GM23338 (cell line): ENCODE measurements around the gene PHRF1. TPM values are rescaled to one million over a fixed set of nuclear protein-coding genes. Genes with fewer than 3 reads are reported as not detected.

Source experiments
- ATAC-seq: fragments of 200-7000 bp; cut with Tn5 transposase; 3 replicates; pipeline ENCODE4 v1.9.1; 2020
- DNase-seq: peaks from one replicate; pipeline ENCODE4 v3.0.0-alpha.2; 2015; ENCODE audit warnings: low spot score
- H2AFZ ChIP-seq: fragments of 200-600 bp; sonication (generic); 2 replicates; pipeline ENCODE4 v1.8.0; 2016; ENCODE audit warnings: antibody characterized with exemption, mild to moderate bottlenecking, moderate library complexity
- H3F3A ChIP-seq: fragments of 200-600 bp; sonication (generic); replicated peaks from 2 replicates; pipeline ENCODE4 v1.8.0; 2017; ENCODE audit warnings: antibody characterized with exemption, mixed run types, low read depth
- H3K27ac ChIP-seq: fragments of 200-600 bp; sonication (generic); 2 replicates; pipeline ENCODE4 v1.6.1; 2016; ENCODE audit warnings: low read depth
- H3K27me3 ChIP-seq: fragments of 200-600 bp; sonication (generic); 2 replicates; pipeline ENCODE4 v1.8.0; 2016; ENCODE audit warnings: mild to moderate bottlenecking, mixed run types, moderate library complexity; ENCODE audit not compliant: insufficient read depth
- H3K36me3 ChIP-seq: fragments of 200-600 bp; sonication (generic); 2 replicates; pipeline ENCODE4 v1.8.0; 2016; ENCODE audit warnings: mild to moderate bottlenecking; ENCODE audit not compliant: insufficient read depth
- H3K4me1 ChIP-seq: fragments of 200-600 bp; sonication (generic); 2 replicates; pipeline ENCODE4 v1.8.0; 2016; ENCODE audit warnings: mild to moderate bottlenecking, moderate library complexity; ENCODE audit not compliant: insufficient read depth
- H3K4me2 ChIP-seq: fragments of 200-600 bp; sonication (generic); 2 replicates; pipeline ENCODE4 v1.7.1; 2017; ENCODE audit warnings: mixed run types
- H3K4me3 ChIP-seq: fragments of 200-600 bp; sonication (generic); 2 replicates; pipeline ENCODE4 v1.6.1; 2016; ENCODE audit warnings: mixed run types
- H3K79me2 ChIP-seq: fragments of 200-600 bp; sonication (generic); replicated peaks from 2 replicates; pipeline ENCODE4 v1.8.0; 2017; ENCODE audit warnings: mild to moderate bottlenecking; ENCODE audit not compliant: insufficient read depth
- H3K9me2 ChIP-seq: fragments of 200-600 bp; sonication (generic); 2 replicates; pipeline ENCODE4 v1.8.0; 2017; ENCODE audit not compliant: insufficient read depth
- H4K20me1 ChIP-seq: fragments of 200-600 bp; sonication (generic); replicated peaks from 2 replicates; pipeline ENCODE4 v1.8.0; 2017; ENCODE audit warnings: mild to moderate bottlenecking; ENCODE audit not compliant: insufficient read depth
- H3K27ac Mint-ChIP-seq: 2 replicates; pipeline ENCODE4 v1.8.0; 2020; ENCODE audit warnings: inconsistent platforms, mild to moderate bottlenecking, moderate library complexity, mixed read lengths
- H3K27me3 Mint-ChIP-seq: 3 replicates; pipeline ENCODE4 v1.8.0; 2022; ENCODE audit warnings: low read depth, mild to moderate bottlenecking, moderate library complexity, mixed read lengths, inconsistent platforms; ENCODE audit not compliant: insufficient read depth, poor library complexity
- H3K36me3 Mint-ChIP-seq: 3 replicates; pipeline ENCODE4 v1.8.0; 2021; ENCODE audit warnings: low read depth, mild to moderate bottlenecking, inconsistent platforms, moderate library complexity, mixed read lengths
- H3K4me1 Mint-ChIP-seq: 3 replicates; pipeline ENCODE4 v1.8.0; 2020; ENCODE audit warnings: mild to moderate bottlenecking, inconsistent platforms, mixed read lengths
- H3K4me3 Mint-ChIP-seq: 3 replicates; pipeline ENCODE4 v1.8.0; 2021; ENCODE audit warnings: moderate library complexity, mild to moderate bottlenecking, inconsistent platforms, mixed read lengths
- H3K9me3 Mint-ChIP-seq: 3 replicates; pipeline ENCODE4 v1.8.0; 2020; ENCODE audit warnings: moderate library complexity, mild to moderate bottlenecking, inconsistent platforms, mixed read lengths
- CREB1 ChIP-seq: fragments of 250-450 bp; sonication (Bioruptor Pico); IDR thresholded peaks from 2 replicates; pipeline ENCODE4 v1.5.0; 2020; ENCODE audit warnings: low read depth, mild to moderate bottlenecking, moderate library complexity
- CTCF ChIP-seq, 2 experiments: fragments of 200-600 bp in 1 of 2; sonication (generic) in 1 of 2; conservative IDR thresholded peaks; 2 replicates each; pipeline versions ENCODE4 v1.5.1 to v1.6.1; 2016 to 2017; ENCODE audit warnings: antibody characterized with exemption in 2 of 2, low read depth in 2 of 2, mild to moderate bottlenecking in 2 of 2, moderate library complexity in 1 of 2
- ETS1 ChIP-seq: IDR thresholded peaks from 2 replicates; pipeline ENCODE4 v1.6.1; 2016; ENCODE audit warnings: antibody characterized with exemption
- EZH2 ChIP-seq: fragments of 200-600 bp; sonication (generic); IDR thresholded peaks from one replicate; pipeline ENCODE4 v1.8.0; 2017; ENCODE audit warnings: antibody characterized with exemption, mild to moderate bottlenecking, low read depth; ENCODE audit not compliant: unreplicated experiment
- EZH2phosphoT487 ChIP-seq: fragments of 200-600 bp; sonication (generic); IDR thresholded peaks from one replicate; pipeline ENCODE4 v1.8.1; 2018; ENCODE audit warnings: antibody characterized with exemption; ENCODE audit not compliant: unreplicated experiment
- JUNB ChIP-seq: IDR thresholded peaks from one replicate; pipeline ENCODE4 v1.6.1; 2016; ENCODE audit warnings: antibody characterized with exemption; ENCODE audit not compliant: unreplicated experiment
- NANOG ChIP-seq: IDR thresholded peaks from 2 replicates; pipeline ENCODE4 v1.6.1; 2016; ENCODE audit warnings: antibody characterized with exemption, borderline replicate concordance
- POLR2AphosphoS5 ChIP-seq: IDR thresholded peaks from 2 replicates; pipeline ENCODE4 v1.6.1; 2016; ENCODE audit warnings: antibody characterized with exemption, low read depth
- REST ChIP-seq: IDR thresholded peaks from one replicate; pipeline ENCODE4 v1.6.1; 2018; ENCODE audit warnings: antibody characterized with exemption; ENCODE audit not compliant: unreplicated experiment
- STAT1 ChIP-seq: IDR thresholded peaks from one replicate; pipeline ENCODE4 v1.6.1; 2016; ENCODE audit warnings: antibody characterized with exemption; ENCODE audit not compliant: unreplicated experiment
- ZNF114 ChIP-seq: fragments of 250-450 bp; sonication (Bioruptor Pico); IDR thresholded peaks from 2 replicates; pipeline ENCODE4 v1.5.0; 2020; ENCODE audit warnings: mild to moderate bottlenecking, moderate library complexity
- ZNF331 ChIP-seq: fragments of 250-450 bp; sonication (Bioruptor Pico); IDR thresholded peaks from 2 replicates; pipeline ENCODE4 v1.5.0; 2020; ENCODE audit warnings: low read depth, mild to moderate bottlenecking, moderate library complexity
- ZNF462 ChIP-seq: fragments of 250-450 bp; sonication (Bioruptor Pico); IDR thresholded peaks from 2 replicates; pipeline ENCODE4 v1.5.0; 2020; ENCODE audit warnings: mild to moderate bottlenecking, moderate library complexity
- polyA plus RNA-seq: library from polyadenylated mRNA; unstranded; fragments of >200 nt; fragmentation: Nextera tagmentation; extraction: Ambion mirVana; gene quantifications from 2 replicates; pipeline ENCODE4 v1.2.1, GENCODE V29; 2016
- total RNA-seq: library from RNA; depleted of rRNA; stranded (reverse); fragments of >200 nt; shearing (Covaris generic); gene quantifications from 2 replicates; pipeline ENCODE4 v1.2.3, GENCODE V29; 2014

Gene PHRF1
- total and polyA plus RNA-seq, 2 experiments from 2014 or later, result 11.0 to 45.9 TPM

GRCh38 chr11:660281-660680 is 84.0 kb downstream of the PHRF1 start:
- Histone ChIP-seq H3K9me2 (no peaks in the 10 kb centered on the region), H4K20me1 (peaks cover 13% of the 10 kb centered on the region; the same call in 1 of the 2 replicates), H3K4me2 (no peak overlapping the region), H3K36me3 (peaks cover 9% of the 10 kb centered on the region), H3K4me1 (no peaks in the 10 kb centered on the region), H3K4me3 (no peak overlapping the region), H2AFZ (no peak overlapping the region), H3K27me3 (no peaks in the 10 kb centered on the region), H3K27ac (no peak overlapping the region; the same call in 1 of the 2 replicates), H3K79me2 (peaks cover 3% of the 10 kb centered on the region; the same call in 1 of the 2 replicates), H3F3A (peaks cover 18% of the 10 kb centered on the region; the same call in 1 of the 2 replicates)
- Mint-ChIP-seq H3K27me3 (peaks cover 4% of the 10 kb centered on the region), H3K36me3 (peaks cover 19% of the 10 kb centered on the region), H3K27ac (no peak overlapping the region), H3K4me1 (0 out of 3 replicates have a peak, but pooled peaks cover 3% of the 10 kb centered on the region), H3K9me3 (no peaks in the 10 kb centered on the region), H3K4me3 (no peak overlapping the region)
- TF ChIP-seq ETS1 (no peak), EZH2 (no peak), ZNF114 (CRISPR knock-in tag) (no peak), CREB1 (CRISPR knock-in tag) (no peak), POLR2AphosphoS5 (no peak), ZNF462 (CRISPR knock-in tag) (no peak), EZH2phosphoT487 (no peak), JUNB (no peak), STAT1 (no peak), REST (no peak), ZNF331 (CRISPR knock-in tag) (no peak), CTCF (conservative IDR thresholded peaks at IDR 0.05; ENCODE audit: low read depth in 2 of 2) (no peak), NANOG (no peak)
- no peak for ATAC-seq
- DNase-seq, result no peak
